ENCODE results near the gene COLEC12. TPM values are rescaled to one million over a fixed set of nuclear protein-coding genes. Genes with fewer than 3 reads are reported as not detected.

Gene COLEC12
- total RNA-seq, 6 experiments from 2014 or later, result 0.05 to 0.21 (median 0.15) TPM; not detected in 1

GRCh38 chr18:457140-457519 lies 43.4 kb downstream of the COLEC12 start:
- no peak overlapping the region; the same call in 1 of the 2 replicates for H3K4me3 Mint-ChIP-seq
- H3K9me3 Mint-ChIP-seq, result no peaks in the 10 kb centered on the region
- H3K4me1 Mint-ChIP-seq (ENCODE audit: low read depth), result peaks cover 9% of the 10 kb centered on the region; the same call in 1 of the 2 replicates
- no peak overlapping the region for H3K27ac Mint-ChIP-seq
- H3K27me3 Mint-ChIP-seq (ENCODE audit: insufficient read depth), result peaks cover 56% of the 10 kb centered on the region
- no peak for DNase-seq
- no peak for TF ChIP-seq CTCF (IDR thresholded peaks at IDR 0.05)
- H3K36me3 Mint-ChIP-seq (ENCODE audit: low read depth), result no peaks in the 10 kb centered on the region

- no peak for DNase-seq
- Mint-ChIP-seq H3K36me3 (ENCODE audit: low read depth) (no peaks in the 10 kb centered on the region), H3K4me1 (ENCODE audit: low read depth) (peaks cover 9% of the 10 kb centered on the region; the same call in 1 of the 2 replicates), H3K4me3 (no peak overlapping the region; the same call in 1 of the 2 replicates), H3K9me3 (peaks cover 3% of the 10 kb centered on the region), H3K27me3 (ENCODE audit: insufficient read depth) (peaks cover 56% of the 10 kb centered on the region), H3K27ac (no peak overlapping the region)
- no peak for TF ChIP-seq CTCF (IDR thresholded peaks at IDR 0.05)
Measured at GRCh38 chr18:456361-457139, 44.0 kb downstream of the COLEC12 start.

- no peak overlapping the region for H3K27ac Mint-ChIP-seq
- H3K36me3 Mint-ChIP-seq (ENCODE audit: low read depth), result peaks cover 9% of the 10 kb centered on the region; the same call in 1 of the 2 replicates
- peaks cover 16% of the 10 kb centered on the region for H3K9me3 Mint-ChIP-seq
- H3K4me1 Mint-ChIP-seq (ENCODE audit: low read depth), result peaks cover 9% of the 10 kb centered on the region; the same call in 1 of the 2 replicates
- no peak for DNase-seq
- H3K27me3 Mint-ChIP-seq (ENCODE audit: insufficient read depth), result peaks cover 55% of the 10 kb centered on the region
- TF ChIP-seq CTCF (IDR thresholded peaks at IDR 0.05), result no peak
- H3K4me3 Mint-ChIP-seq, result no peak overlapping the region
Measured at GRCh38 chr18:453400-453799, 47.1 kb downstream of the COLEC12 start.

GRCh38 chr18:452816-453215 lies 47.7 kb downstream of the COLEC12 start:
- TF ChIP-seq CTCF (IDR thresholded peaks at IDR 0.05), result no peak
- Mint-ChIP-seq H3K36me3 (ENCODE audit: low read depth) (peaks cover 9% of the 10 kb centered on the region; the same call in 1 of the 2 replicates), H3K27ac (no peak overlapping the region), H3K27me3 (ENCODE audit: insufficient read depth) (peaks cover 58% of the 10 kb centered on the region), H3K4me1 (ENCODE audit: low read depth) (peaks cover 9% of the 10 kb centered on the region; the same call in 1 of the 2 replicates), H3K9me3 (peaks cover 16% of the 10 kb centered on the region), H3K4me3 (no peak overlapping the region)
- no peak for DNase-seq

- no peaks in the 10 kb centered on the region for H3K4me1 Mint-ChIP-seq (ENCODE audit: low read depth)
- peaks cover 9% of the 10 kb centered on the region; the same call in 1 of the 2 replicates for H3K36me3 Mint-ChIP-seq (ENCODE audit: low read depth)
- H3K27ac Mint-ChIP-seq, result no peak overlapping the region
- TF ChIP-seq CTCF (IDR thresholded peaks at IDR 0.05), result no peak
- no peak for DNase-seq
- H3K4me3 Mint-ChIP-seq, result no peak overlapping the region
- H3K27me3 Mint-ChIP-seq (ENCODE audit: insufficient read depth), result peaks cover 50% of the 10 kb centered on the region
- peaks cover 16% of the 10 kb centered on the region for H3K9me3 Mint-ChIP-seq
Measured at GRCh38 chr18:449374-449773, 51.1 kb downstream of the COLEC12 start.
